ENCODE data around the gene ZNF70. TPM values are rescaled to one million over a fixed set of nuclear protein-coding genes. Genes with fewer than 3 reads are reported as not detected.

The ZNF70 gene
- 1.2 and 1.4 TPM in 2 replicates for total RNA-seq (2014; rRNA removed; shearing (Covaris generic))

DNA sequence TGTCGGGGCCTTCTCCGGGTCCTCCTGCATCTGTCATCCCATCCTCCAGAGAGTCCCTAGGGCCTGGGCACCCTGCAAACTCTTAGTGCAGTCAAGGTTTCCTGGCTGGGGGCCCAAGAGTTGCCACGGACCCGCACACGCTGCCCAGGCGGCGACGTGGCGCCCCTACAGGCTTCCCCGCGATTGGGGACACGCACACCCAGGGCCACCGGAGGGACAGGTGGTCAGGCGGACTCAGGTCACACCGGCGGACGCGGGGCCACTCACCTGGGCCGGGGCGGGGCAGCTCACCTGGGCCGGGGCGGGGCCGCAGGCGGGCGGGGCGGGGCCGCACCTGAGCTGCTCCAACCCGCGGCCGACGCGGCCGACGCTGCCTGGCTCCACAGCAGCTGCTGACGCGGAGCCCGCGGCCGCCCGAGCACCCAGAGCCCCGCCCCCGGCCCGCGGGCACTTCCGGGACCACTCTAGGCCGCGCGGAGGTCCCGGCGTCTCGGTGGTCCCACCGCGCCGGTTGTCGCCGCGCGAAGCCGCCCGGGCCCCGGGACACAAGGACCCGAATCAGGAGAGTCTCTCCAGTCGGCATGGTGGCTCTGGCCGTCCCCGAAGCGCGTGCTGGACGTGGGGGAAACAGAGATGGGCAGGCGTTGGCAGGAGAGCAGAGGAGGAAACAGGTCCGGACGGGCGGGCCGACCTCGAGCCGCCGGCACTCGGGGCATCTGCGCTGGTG, at the start of gene ZNF70:
TSS of gene ZNF70 (minus strand) at position 399 of the 727 bp plus-strand sequence. CDS start 5,972 bp downstream, outside the sequence.
- peak; percentile 48 for DNase-seq (ENCODE audit: low spot score)

DNA sequence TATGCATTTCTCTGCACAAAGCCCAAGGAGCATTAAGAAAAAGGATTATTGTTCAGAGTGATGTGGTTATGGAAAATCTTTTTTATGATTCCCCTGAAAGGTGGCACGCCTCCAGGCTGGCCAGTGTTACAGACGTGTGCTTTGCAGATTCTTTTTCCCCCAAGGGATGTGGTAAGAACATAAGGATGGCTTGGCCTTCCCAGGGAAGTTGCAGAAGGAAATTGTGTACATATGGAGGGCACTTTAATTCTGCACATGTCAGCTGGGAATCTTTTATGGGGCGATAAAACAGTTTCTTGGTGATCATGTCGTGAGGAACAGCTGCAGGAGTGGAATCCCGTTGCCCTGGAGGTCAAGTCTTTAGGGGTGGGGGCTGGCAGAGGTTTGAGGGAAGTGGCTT, 45.5 kb upstream of the ZNF70 start:
- DNase-seq (ENCODE audit: low spot score): no peak

GRCh38 chr22:23793326-23793725, 42.4 kb upstream of the ZNF70 start:
- DNase-seq (ENCODE audit: low spot score): no peak

- DNase-seq (ENCODE audit: low spot score): no peak
These were observed 41.1 kb upstream of the ZNF70 start for GRCh38 chr22:23791738-23792645.

DNA sequence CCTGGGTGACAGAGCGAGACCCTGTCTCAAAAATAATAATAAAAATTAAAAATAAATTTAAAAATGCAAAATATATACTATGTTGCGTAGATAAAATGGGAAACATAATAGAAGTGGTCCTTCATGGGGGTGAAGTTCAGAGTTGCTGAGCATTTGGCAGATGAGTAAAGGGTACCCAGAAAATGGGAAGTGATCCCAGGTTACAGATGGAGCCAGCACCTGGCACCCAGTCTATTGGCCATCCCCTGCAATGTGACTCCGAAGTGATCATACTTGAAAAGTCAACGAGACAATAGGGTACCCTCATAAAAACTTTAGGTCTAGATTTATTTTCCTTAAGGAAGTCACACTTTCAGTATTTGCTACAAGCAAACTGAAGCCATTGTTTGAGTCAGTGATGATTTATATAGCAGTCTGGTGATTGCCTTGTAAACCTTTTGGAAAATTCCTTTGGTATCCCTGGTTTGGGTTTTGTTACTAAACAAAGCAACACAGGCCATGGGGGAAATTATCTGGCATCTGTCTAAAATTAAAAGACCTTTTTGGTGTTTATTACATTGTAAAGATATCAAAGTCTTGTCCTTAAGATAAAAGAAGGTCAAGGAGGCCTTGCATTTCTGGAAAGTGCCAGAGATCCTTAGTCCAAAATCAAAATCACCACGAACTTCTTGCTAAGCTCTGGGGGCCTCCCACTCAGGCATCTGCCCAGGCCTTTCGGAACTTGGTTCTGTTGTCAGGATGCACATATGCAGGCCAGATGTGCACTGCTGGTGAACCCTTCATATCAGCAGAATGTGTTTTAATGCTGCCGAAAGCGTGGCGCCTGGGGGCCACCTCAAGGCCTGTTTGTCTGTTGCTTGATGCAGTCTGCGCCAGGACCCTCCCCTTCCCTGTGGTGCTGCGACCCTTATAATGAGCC, 40.2 kb upstream of the ZNF70 start:
- DNase-seq (ENCODE audit: low spot score): no peak

DNA sequence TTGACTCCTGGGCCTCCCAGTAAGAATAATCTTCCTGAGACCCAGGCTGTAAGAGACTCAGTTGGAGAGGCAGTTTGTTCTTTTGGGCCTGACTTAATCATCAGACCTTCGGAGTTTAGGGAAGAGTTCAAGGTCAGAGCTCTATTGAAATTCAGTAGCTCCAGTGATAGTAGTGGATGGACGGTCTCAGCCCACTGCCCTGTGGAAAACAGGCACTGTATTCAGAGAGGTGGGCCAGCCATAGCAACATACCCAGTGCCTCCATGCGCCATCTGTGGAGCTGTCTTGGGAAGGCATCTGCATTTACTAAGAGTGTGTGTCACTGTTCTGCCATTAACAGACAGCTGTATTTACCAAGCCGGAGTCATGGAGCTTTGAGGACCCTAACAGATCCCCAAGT, 38.7 kb upstream of the ZNF70 start:
- no peak for DNase-seq (ENCODE audit: low spot score)

GRCh38 chr22:23789121-23789520, 38.2 kb upstream of the ZNF70 start:
- DNase-seq (ENCODE audit: low spot score): no peak

GRCh38 chr22:23787910-23788309, 37.0 kb upstream of the ZNF70 start:
- DNase-seq (ENCODE audit: low spot score): no peak

DNA sequence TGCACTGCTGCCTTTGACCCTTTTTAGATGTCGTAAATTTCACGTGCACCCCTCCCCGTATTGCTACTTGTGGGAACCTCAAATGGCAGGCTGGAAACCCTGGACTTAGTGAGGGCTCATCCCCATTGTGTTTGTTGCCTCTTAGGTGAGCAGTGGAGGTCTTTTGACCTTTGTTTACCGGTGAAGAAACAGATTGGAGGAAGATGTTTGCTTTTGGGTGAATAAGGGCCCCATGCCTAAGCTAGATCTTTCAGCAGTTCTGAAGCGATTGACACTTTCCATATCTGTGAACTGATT, 36.6 kb upstream of the ZNF70 start:
- no peak for DNase-seq (ENCODE audit: low spot score)

DNA sequence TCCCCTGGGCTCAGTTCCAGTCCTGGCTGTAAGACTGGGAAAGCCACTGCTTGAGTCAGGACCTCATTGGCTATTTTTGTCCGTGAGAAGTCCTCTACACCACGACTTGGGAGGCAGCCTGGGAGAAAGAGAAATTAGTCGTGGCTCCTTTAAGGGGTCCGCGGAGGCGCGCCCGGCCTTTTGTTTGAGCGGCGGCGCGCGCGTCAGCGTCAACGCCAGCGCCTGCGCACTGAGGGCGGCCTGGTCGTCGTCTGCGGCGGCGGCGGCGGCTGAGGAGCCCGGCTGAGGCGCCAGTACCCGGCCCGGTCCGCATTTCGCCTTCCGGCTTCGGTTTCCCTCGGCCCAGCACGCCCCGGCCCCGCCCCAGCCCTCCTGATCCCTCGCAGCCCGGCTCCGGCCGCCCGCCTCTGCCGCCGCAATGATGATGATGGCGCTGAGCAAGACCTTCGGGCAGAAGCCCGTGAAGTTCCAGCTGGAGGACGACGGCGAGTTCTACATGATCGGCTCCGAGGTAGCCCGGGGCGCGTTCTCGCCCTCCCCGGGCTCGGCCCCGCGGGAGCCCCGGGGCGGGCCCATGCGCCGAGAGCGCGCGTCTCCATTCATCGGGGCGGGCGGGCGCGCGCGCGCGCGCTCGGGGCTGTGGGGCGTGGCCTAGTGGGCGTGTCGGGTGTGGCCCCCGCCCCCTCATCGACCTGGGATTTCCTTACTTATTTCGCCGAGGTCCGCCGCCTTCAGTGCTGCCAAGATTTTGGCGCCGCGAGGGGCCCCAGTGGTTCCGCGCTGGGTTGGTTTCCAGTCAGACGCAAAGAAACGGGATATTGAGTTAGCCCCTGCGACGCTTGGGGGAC, 36.1 kb upstream of the ZNF70 start, which contains the start of gene SMARCB1:
TSS of gene SMARCB1 (plus strand) at position 215 of the 848 bp plus-strand sequence. CDS start at position 419, 204 bp downstream.
- peak; percentile 65 for DNase-seq (ENCODE audit: low spot score)

GRCh38 chr22:23786261-23786710, 35.4 kb upstream of the ZNF70 start:
- no peak for DNase-seq (ENCODE audit: low spot score)

GRCh38 chr22:23784215-23784732, 33.4 kb upstream of the ZNF70 start:
- peak; percentile 69 for DNase-seq (ENCODE audit: low spot score)

DNA sequence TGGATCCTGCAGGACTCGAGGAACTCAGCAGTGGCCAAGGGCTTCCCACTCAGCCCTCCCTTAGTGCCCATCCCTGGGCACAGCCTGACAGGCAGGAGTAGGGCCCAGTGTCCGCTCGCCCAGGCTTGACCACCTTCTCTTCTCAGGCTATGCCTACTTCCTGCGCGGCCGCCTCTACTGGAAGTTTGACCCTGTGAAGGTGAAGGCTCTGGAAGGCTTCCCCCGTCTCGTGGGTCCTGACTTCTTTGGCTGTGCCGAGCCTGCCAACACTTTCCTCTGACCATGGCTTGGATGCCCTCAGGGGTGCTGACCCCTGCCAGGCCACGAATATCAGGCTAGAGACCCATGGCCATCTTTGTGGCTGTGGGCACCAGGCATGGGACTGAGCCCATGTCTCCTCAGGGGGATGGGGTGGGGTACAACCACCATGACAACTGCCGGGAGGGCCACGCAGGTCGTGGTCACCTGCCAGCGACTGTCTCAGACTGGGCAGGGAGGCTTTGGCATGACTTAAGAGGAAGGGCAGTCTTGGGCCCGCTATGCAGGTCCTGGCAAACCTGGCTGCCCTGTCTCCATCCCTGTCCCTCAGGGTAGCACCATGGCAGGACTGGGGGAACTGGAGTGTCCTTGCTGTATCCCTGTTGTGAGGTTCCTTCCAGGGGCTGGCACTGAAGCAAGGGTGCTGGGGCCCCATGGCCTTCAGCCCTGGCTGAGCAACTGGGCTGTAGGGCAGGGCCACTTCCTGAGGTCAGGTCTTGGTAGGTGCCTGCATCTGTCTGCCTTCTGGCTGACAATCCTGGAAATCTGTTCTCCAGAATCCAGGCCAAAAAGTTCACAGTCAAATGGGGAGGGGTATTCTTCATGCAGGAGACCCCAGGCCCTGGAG, 32.6 kb upstream of the ZNF70 start:
- DNase-seq (ENCODE audit: low spot score): no peak

DNA sequence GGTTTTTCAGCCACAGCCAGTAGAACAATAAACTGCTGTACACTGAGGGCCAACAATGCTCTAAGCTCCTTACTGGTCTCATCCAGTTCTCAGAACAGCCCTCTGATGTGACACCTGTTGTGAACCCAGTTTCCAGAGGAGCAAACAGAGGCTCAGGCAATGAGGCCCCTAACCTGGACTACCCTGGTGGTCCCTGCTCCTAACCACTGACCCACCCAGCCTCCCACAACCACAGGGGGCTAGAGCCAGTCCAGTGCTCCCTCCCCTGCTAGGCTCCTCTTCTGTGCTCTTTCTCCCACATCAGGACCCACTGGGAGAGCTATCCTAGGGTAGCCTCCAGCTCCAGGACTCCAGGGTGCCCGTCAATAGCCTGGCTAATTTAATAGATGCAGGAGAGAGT, 31.8 kb upstream of the ZNF70 start:
- no peak for DNase-seq (ENCODE audit: low spot score)

GRCh38 chr22:23782252-23782651, 31.3 kb upstream of the ZNF70 start:
- DNase-seq (ENCODE audit: low spot score): no peak

- peak; percentile 43 for DNase-seq (ENCODE audit: low spot score)
These were observed 30.7 kb upstream of the ZNF70 start for GRCh38 chr22:23781511-23782183.

- DNase-seq (ENCODE audit: low spot score): no peak
These were observed 30.2 kb upstream of the ZNF70 start for GRCh38 chr22:23781065-23781464.

DNA sequence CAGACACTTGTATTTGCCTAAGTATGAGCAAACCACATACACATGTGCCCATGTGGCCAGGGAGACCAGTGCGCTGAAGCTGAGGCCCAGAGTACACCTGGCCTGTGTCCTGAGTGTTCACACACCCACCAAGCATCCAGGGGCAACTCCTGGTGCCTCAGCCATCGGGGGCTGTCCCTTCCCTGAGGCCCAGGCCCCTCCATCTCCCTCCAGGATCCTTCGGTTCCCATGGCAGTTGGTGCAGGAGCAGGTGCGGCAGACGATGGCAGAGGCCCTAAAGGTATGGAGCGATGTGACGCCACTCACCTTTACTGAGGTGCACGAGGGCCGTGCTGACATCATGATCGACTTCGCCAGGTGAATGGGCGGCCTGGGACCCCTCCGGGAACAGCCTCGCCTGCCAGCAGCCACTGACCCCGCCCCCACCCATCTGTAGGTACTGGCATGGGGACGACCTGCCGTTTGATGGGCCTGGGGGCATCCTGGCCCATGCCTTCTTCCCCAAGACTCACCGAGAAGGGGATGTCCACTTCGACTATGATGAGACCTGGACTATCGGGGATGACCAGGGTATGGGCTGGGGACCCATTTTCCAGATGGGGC, 29.3 kb upstream of the ZNF70 start:
- no peak for DNase-seq (ENCODE audit: low spot score)

- DNase-seq (ENCODE audit: low spot score): no peak
These were observed 28.8 kb upstream of the ZNF70 start for GRCh38 chr22:23779731-23780130.
